NT2/D1 (cell line): ENCODE data around the gene KIF6.

Experiments
- SUZ12 ChIP-seq: IDR thresholded peaks from 2 replicates; pipeline ENCODE4 v1.6.1; 2011; ENCODE audit not compliant: insufficient read length, insufficient read depth; ENCODE audit errors: extremely low read depth
- ZNF274 ChIP-seq: IDR thresholded peaks from 2 replicates; pipeline ENCODE4 v1.6.1; 2011; ENCODE audit warnings: mild to moderate bottlenecking, low read depth, low read length

- no peak for TF ChIP-seq ZNF274
- TF ChIP-seq SUZ12 = no peak
These were observed 232.0 kb downstream of the KIF6 start for GRCh38 chr6:39493174-39493573.
